CD1c-positive myeloid dendritic cell (primary cell): ENCODE data around the gene ALDH1B1.
"Not testable (repeated sequence)": the region's sequence is repeated elsewhere in the genome, so short reads cannot be mapped to it uniquely, and the experiment has no call there.

ENCODE experiments used
- DNase-seq: peaks from one replicate; pipeline ENCODE4 v3.0.0-alpha.2; 2016; ENCODE audit errors: extremely low spot score

The ALDH1B1 gene

DNA sequence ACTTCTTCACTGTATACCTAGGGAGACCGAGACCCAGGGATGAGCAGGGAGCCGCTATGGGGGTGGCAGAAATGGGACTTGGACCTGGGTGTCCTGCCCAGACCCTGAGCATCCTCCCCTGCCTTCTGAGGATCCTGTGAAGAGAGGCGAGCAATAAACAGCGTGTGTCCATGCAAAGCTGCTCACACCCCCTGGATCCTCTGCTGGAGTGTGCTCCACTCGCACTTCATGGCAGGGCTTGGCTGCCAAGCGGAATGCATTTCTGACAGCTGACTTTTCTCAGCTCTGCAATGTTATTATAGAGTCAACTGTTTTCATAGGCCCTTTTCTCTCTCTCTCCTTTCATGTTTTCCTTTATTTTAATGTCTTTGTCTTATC, 31.0 kb upstream of the ALDH1B1 start:
- no peak for DNase-seq

- peak; percentile 76 for DNase-seq
Observed at GRCh38 chr9:38362852-38363588, 29.5 kb upstream of the ALDH1B1 start.

- DNase-seq = no peak
Observed at GRCh38 chr9:38363589-38363925, 28.9 kb upstream of the ALDH1B1 start.

GRCh38 chr9:38367898-38368297, 24.6 kb upstream of the ALDH1B1 start:
- DNase-seq = no peak

- no peak for DNase-seq
Observed at GRCh38 chr9:38368731-38369130, 23.8 kb upstream of the ALDH1B1 start.

DNA sequence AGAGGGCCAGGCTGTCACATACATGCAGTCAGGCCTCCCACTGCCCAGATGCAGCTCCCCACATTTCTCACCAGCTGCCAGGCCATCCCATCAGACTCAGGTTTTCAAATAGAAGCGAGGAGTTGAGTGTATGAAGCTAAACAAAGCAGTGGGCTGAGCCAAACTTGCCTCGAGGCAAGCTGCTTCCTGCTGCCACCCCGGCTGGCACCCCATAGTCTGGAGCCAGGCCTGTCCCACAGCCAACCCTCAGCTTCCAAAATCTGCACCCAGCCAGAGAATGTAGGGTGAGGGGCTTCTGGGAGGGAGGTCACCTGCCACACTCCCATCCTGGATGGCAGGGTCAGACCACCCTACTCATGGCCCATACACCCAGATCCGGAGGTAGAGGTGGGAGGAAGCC, 22.3 kb upstream of the ALDH1B1 start:
- DNase-seq = no peak

DNA sequence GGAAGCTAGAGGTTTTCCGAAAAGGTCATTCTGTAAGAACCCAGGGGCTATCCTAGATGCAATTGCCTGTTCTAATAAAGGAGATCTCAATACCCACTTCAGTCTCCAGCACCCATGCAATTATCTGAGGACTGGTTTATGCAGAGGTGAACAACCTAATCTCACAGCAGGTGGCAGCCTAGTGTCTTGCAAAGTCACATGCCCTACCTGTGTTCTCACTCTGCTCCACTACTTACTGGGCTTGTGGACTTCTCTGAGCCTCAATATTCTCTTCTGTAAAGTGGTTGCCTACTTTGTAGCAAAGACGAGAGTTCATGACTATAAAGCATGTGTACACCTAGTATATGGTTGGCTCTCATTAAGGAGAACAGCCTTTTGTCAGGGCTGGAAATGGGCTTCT, 21.0 kb upstream of the ALDH1B1 start:
- no peak for DNase-seq

- DNase-seq = no peak
Observed at GRCh38 chr9:38372762-38373619, 19.5 kb upstream of the ALDH1B1 start.

- no peak for DNase-seq
Observed at GRCh38 chr9:38373679-38374078, 18.8 kb upstream of the ALDH1B1 start.

DNA sequence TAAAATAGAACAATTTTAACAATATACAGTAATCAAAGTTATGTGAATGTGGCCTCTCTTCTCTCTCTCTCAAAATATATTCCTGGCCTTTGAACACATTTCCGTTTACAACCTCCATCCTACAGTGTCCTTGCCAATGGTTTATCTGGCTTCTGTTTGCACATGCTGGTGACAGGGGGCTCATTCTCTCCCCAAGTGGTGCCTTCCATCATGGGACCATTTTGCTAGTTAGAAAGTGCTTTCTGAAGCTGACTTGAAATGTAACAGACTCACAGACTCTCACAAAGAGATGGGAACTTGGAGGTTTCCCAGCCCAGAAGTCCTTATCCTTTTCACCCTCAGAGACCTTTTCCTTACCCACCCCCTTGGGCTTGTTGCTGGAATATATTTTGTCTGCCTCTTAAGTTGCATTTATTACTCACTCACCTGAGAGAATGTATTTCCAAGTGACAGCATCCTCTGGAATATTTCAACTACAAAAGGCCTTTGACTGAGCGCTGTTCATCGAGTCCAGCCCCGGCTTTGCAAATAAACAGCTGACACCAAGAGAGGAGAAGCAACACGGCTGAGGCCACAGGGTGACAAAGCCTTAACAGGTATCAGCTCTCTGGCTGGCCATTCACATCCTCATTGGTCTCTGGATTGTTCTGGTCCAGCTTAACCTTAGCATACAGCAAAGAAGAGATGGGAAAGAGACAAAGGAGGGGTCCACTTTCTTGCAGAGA, 17.5 kb upstream of the ALDH1B1 start:
- DNase-seq = no peak

GRCh38 chr9:38375572-38375963, 16.9 kb upstream of the ALDH1B1 start:
- DNase-seq = no peak

GRCh38 chr9:38376021-38376670, 16.4 kb upstream of the ALDH1B1 start:
- DNase-seq = no peak

- DNase-seq = not testable (repeated sequence)
Observed at GRCh38 chr9:38377336-38378083, 15.0 kb upstream of the ALDH1B1 start.

- DNase-seq = no peak
Observed at GRCh38 chr9:38380230-38380871, 12.2 kb upstream of the ALDH1B1 start.

GRCh38 chr9:38380872-38381534, 11.5 kb upstream of the ALDH1B1 start:
- no peak for DNase-seq

DNA sequence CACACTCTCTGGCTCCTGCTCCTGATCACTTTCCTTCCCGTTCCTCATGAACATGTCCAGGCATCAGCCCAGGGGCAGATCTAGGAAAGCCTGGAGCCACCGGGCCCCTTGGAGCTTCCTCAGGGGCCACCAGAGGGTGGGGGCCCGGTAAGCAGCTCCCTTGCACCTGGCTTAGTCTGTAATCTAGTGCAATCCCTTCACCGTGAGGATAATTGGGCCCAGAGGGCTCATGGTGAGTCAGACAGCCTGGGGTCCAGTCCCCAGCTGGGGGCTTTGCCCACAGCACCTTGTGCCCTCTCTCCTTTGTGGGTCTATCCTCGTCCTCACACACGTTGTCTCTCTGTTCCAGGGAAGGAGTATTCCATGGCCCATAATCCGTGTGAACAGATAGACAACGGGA, 10.4 kb upstream of the ALDH1B1 start:
- DNase-seq = no peak

GRCh38 chr9:38384990-38385848, 7.3 kb upstream of the ALDH1B1 start:
- DNase-seq = no peak

- DNase-seq = no peak
Observed at GRCh38 chr9:38385896-38386295, 6.6 kb upstream of the ALDH1B1 start.

DNA sequence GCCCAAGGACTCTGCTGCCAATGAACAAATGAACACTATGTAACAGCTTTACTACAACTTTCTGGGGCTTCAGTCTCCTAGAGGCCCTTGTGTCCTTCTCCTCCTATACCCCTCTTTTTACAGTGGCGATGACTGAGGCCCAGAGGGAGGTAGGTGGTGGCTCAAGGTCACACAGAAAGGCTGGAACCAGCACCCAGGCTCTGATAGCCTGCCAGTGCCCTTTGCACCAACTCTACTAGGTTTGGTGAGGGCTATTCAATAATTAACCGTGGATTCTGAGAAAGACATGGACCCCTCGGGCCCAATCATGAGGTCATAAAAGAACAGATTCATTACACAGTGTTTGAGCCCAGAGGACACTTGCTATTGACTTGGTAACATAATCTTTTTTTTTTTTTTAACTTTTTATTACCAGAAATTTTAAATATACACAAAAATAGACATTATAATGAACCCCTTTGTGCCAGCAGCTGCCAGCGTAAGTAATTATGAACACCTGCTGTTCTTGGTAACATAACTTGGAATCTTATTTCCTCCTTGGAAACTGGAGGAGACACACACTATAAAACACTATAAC, 6.1 kb upstream of the ALDH1B1 start:
- no peak for DNase-seq
